WTC11 (cell line): Measurements from ENCODE around the gene IGFL1.

Experiments used
- CTCF ChIP-seq: fragments of 200-600 bp; IDR thresholded peaks from 2 replicates; pipeline ENCODE4 v1.8.0; 2022; ENCODE audit warnings: antibody characterized with exemption
- E2F5 ChIP-seq: sonication (generic); formaldehyde crosslinking; IDR thresholded peaks from 2 replicates; pipeline ENCODE4 v1.8.1; 2022; ENCODE audit warnings: mild to moderate bottlenecking, moderate library complexity, missing genetic modification reagents

GRCh38 chr19:46206682-46207081, 22.9 kb upstream of the IGFL1 start:
- TF ChIP-seq CTCF (no peak), E2F5 (CRISPR knock-in tag) (no peak)
